ENCODE measurements around the gene SH3YL1. TPM values are rescaled to one million over a fixed set of nuclear protein-coding genes. Genes with fewer than 3 reads are reported as not detected.

Gene SH3YL1
- total RNA-seq, 3 donors from 2014 or later = 49.5 to 102 (median 92.3) TPM

DNA sequence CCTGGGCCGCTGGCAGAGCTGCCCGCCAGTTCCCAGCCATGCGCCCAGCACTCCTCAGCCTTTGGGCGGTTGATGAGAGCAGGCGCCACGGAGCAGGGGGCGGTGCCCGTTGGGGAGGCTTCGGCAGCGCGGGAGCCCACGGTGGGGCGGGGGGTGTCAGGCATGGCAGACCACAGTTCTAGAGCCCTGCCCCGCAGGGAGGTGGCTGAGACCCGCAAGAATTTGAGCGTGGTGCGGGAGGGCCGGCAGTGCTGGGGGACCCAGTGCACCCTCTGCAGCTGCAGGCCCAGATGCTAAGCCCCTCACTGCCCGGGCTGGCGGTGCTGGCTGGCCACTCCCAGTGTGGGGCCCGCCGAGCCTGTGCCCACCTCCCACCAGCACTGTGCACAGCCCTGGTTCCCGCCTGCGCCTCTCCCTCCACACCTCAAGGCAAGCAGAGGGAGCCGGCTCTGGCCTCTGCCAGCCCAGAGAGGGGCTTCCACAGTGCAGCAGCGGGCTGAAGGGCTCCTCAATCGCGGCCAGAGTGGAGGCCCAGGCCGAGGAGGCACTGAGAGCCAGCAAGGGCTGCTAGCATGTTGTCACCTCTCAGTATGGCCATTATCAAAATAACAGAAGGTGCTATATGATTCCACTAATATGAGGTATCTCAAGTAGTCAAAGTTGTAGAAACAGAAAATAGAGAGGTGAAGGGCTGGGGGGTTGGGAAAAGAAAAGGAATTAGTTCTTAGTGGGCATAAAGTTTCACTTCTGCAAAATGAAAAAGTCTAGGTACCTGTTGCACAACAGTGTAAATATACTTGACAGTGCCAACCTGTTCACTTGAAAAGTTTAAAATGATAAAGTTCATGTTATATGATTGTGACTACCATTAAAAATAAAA is 72.3 kb downstream of the SH3YL1 start:
- no peak for ATAC-seq
- Histone ChIP-seq H3K36me3 (ENCODE audit: low read depth) (no peaks in the 10 kb centered on the region), H3K4me3 (no peak overlapping the region), H3K9me3 (peaks cover 13% of the 10 kb centered on the region), H3K4me1 (ENCODE audit: low read depth) (no peaks in the 10 kb centered on the region)
- intact Hi-C loops (cut with DNase I, micrococcal nuclease) = no loop called here
- TF ChIP-seq, protein P1, sequence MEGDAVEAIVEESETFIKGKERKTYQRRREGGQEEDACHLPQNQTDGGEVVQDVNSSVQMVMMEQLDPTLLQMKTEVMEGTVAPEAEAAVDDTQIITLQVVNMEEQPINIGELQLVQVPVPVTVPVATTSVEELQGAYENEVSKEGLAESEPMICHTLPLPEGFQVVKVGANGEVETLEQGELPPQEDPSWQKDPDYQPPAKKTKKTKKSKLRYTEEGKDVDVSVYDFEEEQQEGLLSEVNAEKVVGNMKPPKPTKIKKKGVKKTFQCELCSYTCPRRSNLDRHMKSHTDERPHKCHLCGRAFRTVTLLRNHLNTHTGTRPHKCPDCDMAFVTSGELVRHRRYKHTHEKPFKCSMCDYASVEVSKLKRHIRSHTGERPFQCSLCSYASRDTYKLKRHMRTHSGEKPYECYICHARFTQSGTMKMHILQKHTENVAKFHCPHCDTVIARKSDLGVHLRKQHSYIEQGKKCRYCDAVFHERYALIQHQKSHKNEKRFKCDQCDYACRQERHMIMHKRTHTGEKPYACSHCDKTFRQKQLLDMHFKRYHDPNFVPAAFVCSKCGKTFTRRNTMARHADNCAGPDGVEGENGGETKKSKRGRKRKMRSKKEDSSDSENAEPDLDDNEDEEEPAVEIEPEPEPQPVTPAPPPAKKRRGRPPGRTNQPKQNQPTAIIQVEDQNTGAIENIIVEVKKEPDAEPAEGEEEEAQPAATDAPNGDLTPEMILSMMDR (IDR thresholded peaks at IDR 0.05) = no peak
- no peak for DNase-seq

DNA sequence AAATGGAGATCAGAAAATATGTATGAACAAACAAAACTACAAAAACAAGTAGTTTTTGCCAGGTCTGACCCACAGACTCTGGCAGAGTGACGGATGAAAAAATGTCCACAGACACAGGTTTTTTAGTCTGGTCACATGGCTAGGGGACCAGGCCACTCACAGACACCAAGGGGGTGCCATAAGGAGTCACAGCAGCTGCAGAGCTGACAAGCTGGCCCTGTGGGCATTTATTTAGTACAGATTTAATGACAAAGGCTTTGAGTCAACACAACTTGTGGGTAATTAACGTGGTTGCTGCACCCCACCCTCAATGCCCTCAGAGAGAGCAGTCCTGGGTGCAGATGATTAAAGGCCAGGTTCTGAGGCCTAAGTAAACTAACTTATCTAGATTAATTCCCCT is 76.0 kb downstream of the SH3YL1 start:
- Histone ChIP-seq H3K4me1 (ENCODE audit: low read depth) (no peaks in the 10 kb centered on the region), H3K9me3 (peaks cover 15% of the 10 kb centered on the region), H3K36me3 (ENCODE audit: low read depth) (no peaks in the 10 kb centered on the region), H3K4me3 (no peak overlapping the region)
- intact Hi-C loops (cut with DNase I, micrococcal nuclease) = no loop called here
- TF ChIP-seq, protein P1 (IDR thresholded peaks at IDR 0.05) = no peak
- ATAC-seq (no peak), DNase-seq (no peak)

DNA sequence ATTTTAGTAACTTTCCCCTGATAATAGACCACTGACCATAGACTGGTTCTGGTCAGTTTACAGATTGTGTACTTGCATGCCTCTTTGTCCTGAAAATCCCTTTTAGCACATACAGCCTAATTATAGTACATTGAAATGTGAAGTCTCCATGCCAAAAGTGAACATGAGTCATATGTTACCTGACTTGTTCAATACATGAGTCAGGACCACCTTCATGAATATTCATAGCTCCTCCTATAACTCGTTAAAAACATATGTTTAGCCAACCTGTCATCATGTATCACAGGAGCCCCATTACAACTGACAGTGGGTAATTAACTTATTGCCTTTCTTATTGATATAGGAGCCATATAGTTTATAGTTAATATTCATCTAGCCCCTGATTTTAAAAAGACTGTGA is 78.6 kb downstream of the SH3YL1 start:
- TF ChIP-seq, protein P1 (IDR thresholded peaks at IDR 0.05) = no peak
- intact Hi-C loops (cut with DNase I, micrococcal nuclease) = no loop called here

DNA sequence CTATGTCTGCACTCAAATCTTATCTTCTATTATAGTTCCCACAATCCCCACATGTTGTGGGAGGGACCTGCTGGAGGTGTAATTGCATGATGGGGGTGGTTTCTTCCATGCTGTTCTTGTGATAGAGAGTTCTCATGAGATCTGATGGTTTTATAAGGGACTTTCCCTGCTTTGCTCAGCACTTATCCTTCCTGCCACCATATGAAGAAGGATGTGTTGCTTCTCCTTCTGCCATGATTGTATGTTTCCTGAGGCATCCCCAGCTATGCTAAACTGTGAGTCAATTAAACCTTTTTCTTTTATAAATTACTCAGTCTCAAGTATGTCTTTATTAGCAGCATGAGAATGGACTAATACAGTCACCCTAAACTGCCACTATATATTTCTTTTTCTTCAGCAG is 79.1 kb downstream of the SH3YL1 start:
- peaks cover 25% of the 10 kb centered on the region for H3K9me3 ChIP-seq
- no peaks in the 10 kb centered on the region for H3K4me1 ChIP-seq (ENCODE audit: low read depth)
- intact Hi-C loops (cut with DNase I, micrococcal nuclease) = no loop called here
- no peak overlapping the region for H3K4me3 ChIP-seq
- TF ChIP-seq, protein P1 (IDR thresholded peaks at IDR 0.05) = no peak
- H3K36me3 ChIP-seq (ENCODE audit: low read depth) = no peaks in the 10 kb centered on the region
- DNase-seq (no peak), ATAC-seq (no peak)

More for the DNA sequence above, 78.6 kb downstream of the SH3YL1 start:
- no peak for DNase-seq
- Histone ChIP-seq H3K36me3 (ENCODE audit: low read depth) (no peaks in the 10 kb centered on the region), H3K4me3 (no peak overlapping the region), H3K9me3 (peaks cover 25% of the 10 kb centered on the region), H3K4me1 (ENCODE audit: low read depth) (no peaks in the 10 kb centered on the region)
- no peak for ATAC-seq

DNA sequence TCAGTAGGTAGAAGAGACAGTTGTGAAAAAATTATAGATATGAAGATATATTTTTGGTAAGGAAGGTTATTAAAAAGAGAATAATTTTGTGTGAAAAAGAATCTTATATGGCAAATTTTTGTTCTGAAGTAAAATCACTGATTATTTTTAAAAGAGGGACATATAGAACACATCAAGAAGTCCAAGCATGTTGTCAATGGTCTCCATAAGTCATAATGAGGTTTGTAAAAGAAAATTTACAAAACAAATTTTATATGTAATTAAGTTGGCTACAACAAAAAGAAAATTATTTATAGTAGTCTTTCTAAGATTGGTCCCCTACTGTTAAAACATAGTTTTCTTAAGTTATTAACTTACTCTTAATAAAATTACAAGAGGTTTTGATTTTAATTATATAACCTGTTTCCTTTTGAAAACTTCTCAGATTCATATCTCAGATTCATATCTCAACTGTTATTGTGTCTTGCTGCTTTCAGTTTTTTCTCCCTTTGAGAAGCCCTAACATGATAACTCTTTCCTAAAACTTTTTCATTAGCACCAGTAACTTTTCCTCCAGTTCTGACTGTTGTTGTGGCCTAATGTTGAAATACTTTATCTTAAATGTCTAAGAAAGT is 81.2 kb downstream of the SH3YL1 start:
- no peak for ATAC-seq
- Histone ChIP-seq H3K36me3 (ENCODE audit: low read depth) (no peaks in the 10 kb centered on the region), H3K9me3 (peaks cover 16% of the 10 kb centered on the region), H3K4me3 (no peak overlapping the region), H3K4me1 (ENCODE audit: low read depth) (no peaks in the 10 kb centered on the region)
- intact Hi-C loops (cut with DNase I, micrococcal nuclease) = no loop called here
- TF ChIP-seq, protein P1 (IDR thresholded peaks at IDR 0.05) = no peak
- no peak for DNase-seq
